Measurements from ENCODE around the gene PRDM12.

GRCh38 chr9:130693426-130694191 lies 29.2 kb downstream of the PRDM12 start, which contains the start of gene EXOSC2:
- TF ChIP-seq CTCF (IDR thresholded peaks at IDR 0.05) (peak in 1 of 12 donors; percentile 6), POLR2A (IDR thresholded peaks at IDR 0.05) (peak in 1 of 2 donors; percentile 68)

Data from heart left ventricle (tissue), 13 donors.